HepG2 (cell line): ENCODE measurements around the gene RDH12.

Source experiments
- EP300 ChIP-seq, 3 experiments: sonication (generic) in 1 of 3; formaldehyde crosslinking in 1 of 3; IDR thresholded peaks; 2 replicates each; pipeline versions ENCODE4 v1.5.1 to v1.6.1; 2011 to 2020; ENCODE audit warnings: low read depth in 2 of 3, low read length in 2 of 3, borderline replicate concordance in 1 of 3, improper control_type of control experiment in 1 of 3, mild to moderate bottlenecking in 1 of 3, missing genetic modification reagents in 1 of 3, moderate library complexity in 1 of 3
- MAX ChIP-seq: IDR thresholded peaks from 2 replicates; pipeline ENCODE4 v1.6.1; 2012; ENCODE audit warnings: inconsistent platforms

- TF ChIP-seq EP300 (IDR thresholded peaks at IDR 0.05; ENCODE audit: low read depth in 2 of 2, low read length in 2 of 2) (no peak), EP300 (CRISPR knock-in tag; IDR thresholded peaks at IDR 0.05; ENCODE audit: borderline replicate concordance) (no peak), MAX (no peak)
Observed at GRCh38 chr14:67749341-67750084, 47.8 kb downstream of the RDH12 start.
